Measurements from ENCODE around the gene GADD45A.

The GADD45A gene

GRCh38 chr1:67690018-67690363 is 5.0 kb downstream of the GADD45A start:
- ATAC-seq, result no peak

GRCh38 chr1:67690411-67690810 is 5.4 kb downstream of the GADD45A start:
- ATAC-seq, result no peak

- no peak for ATAC-seq
Measured at GRCh38 chr1:67691712-67692111, 6.7 kb downstream of the GADD45A start.

- ATAC-seq, result no peak
Measured at GRCh38 chr1:67695963-67696362, 11.0 kb downstream of the GADD45A start.

GRCh38 chr1:67696708-67697107 is 11.7 kb downstream of the GADD45A start:
- no peak for ATAC-seq

GRCh38 chr1:67700220-67700619 is 15.2 kb downstream of the GADD45A start:
- ATAC-seq, result no peak

GRCh38 chr1:67700692-67701410 is 15.8 kb downstream of the GADD45A start:
- ATAC-seq, result peak; percentile 84 to 90

- ATAC-seq, result no peak
Measured at GRCh38 chr1:67701876-67702275, 16.9 kb downstream of the GADD45A start.

- ATAC-seq, result no peak
Measured at GRCh38 chr1:67704351-67704750, 19.4 kb downstream of the GADD45A start.

GRCh38 chr1:67705735-67706453 is 20.9 kb downstream of the GADD45A start:
- ATAC-seq, result no peak

GRCh38 chr1:67708606-67709005 is 23.6 kb downstream of the GADD45A start:
- ATAC-seq, result no peak

GRCh38 chr1:67710417-67710816 is 25.4 kb downstream of the GADD45A start:
- no peak for ATAC-seq

- ATAC-seq, result no peak
Measured at GRCh38 chr1:67711158-67711854, 26.3 kb downstream of the GADD45A start.

- no peak for ATAC-seq
Measured at GRCh38 chr1:67711855-67712212, 26.8 kb downstream of the GADD45A start.

- ATAC-seq, result no peak
Measured at GRCh38 chr1:67713057-67713846, 28.3 kb downstream of the GADD45A start.

- ATAC-seq, result no peak
Measured at GRCh38 chr1:67715819-67716218, 30.8 kb downstream of the GADD45A start.

GRCh38 chr1:67716800-67717199 is 31.8 kb downstream of the GADD45A start:
- no peak for ATAC-seq

- no peak for ATAC-seq
Measured at GRCh38 chr1:67717876-67718275, 32.9 kb downstream of the GADD45A start.

GRCh38 chr1:67719329-67720196 is 34.6 kb downstream of the GADD45A start:
- ATAC-seq, result no peak

- no peak for ATAC-seq
Measured at GRCh38 chr1:67721112-67721511, 36.1 kb downstream of the GADD45A start.

GRCh38 chr1:67721650-67722291 is 36.8 kb downstream of the GADD45A start:
- ATAC-seq, result no peak
